Left lung (tissue), 10 donors: ENCODE data around the gene ST6GALNAC3. TPM values are rescaled to one million over a fixed set of nuclear protein-coding genes. Genes with fewer than 3 reads are reported as not detected.

Experiments used
- ATAC-seq: fragments of 200-7000 bp; cut with Tn5 transposase; one replicate; pipeline ENCODE4 v1.9.1; 2020; ENCODE audit warnings: moderate library complexity
- DNase-seq, 4 donors: peaks; one replicate each; pipeline ENCODE4 v3.0.0-alpha.2; 2013 to 2020
- H3K27ac ChIP-seq, 2 donors: fragments of 200-600 bp; sonication (generic) in 1 of 2; one replicate each; pipeline versions ENCODE4 v1.5.0 to v1.8.0; 2020 to 2021
- H3K27me3 ChIP-seq, 2 donors: fragments of 200-600 bp; sonication (generic) in 1 of 2; one replicate each; pipeline versions ENCODE4 v1.5.0 to v1.8.0; 2020 to 2021
- H3K36me3 ChIP-seq, 2 donors: fragments of 200-600 bp; sonication (generic) in 1 of 2; one replicate each; pipeline versions ENCODE4 v1.5.0 to v1.8.0; 2020 to 2021
- H3K4me1 ChIP-seq, 2 donors: fragments of 200-600 bp; one replicate each; pipeline ENCODE4 v1.8.0; 2021
- H3K4me3 ChIP-seq, 2 donors: fragments of 200-600 bp; sonication (generic) in 1 of 2; one replicate each; pipeline versions ENCODE4 v1.5.0 to v1.8.0; 2020 to 2021; ENCODE audit warnings: mild to moderate bottlenecking in 1 of 2
- H3K9me3 ChIP-seq, 2 donors: fragments of 200-600 bp; sonication (generic) in 1 of 2; one replicate each; pipeline versions ENCODE4 v1.5.0 to v1.8.0; 2020 to 2021
- CTCF ChIP-seq, 2 donors: fragments of 200-600 bp; sonication (generic) in 1 of 2; IDR thresholded peaks; one replicate each; pipeline versions ENCODE4 v1.5.0 to v1.8.0; 2021; ENCODE audit warnings: antibody characterized with exemption in 2 of 2
- intact Hi-C, 2 donors: fragments of 100-400 bp; cut with DNase I; formaldehyde crosslinking; loops; one replicate each; pipeline versions ENCODE4 v1.11.2 to v1.14.2; 2022
- polyA plus RNA-seq, 6 donors: library from polyadenylated mRNA; unstranded; fragments of 120-200 nt; gene quantifications; one replicate each; pipeline ENCODE4 v1.2.1, GENCODE V29; 2013; ENCODE audit not compliant: insufficient read length in 6 of 6
- total RNA-seq, 2 donors: library from RNA; stranded (reverse); fragmentation: NEBNext Ultra II Directional; extraction: Animal tissue kit (Norgen Biotek cat#: 25700); gene quantifications; one replicate each; pipeline ENCODE4 v1.2.1, GENCODE V29; 2021
- donor health status: DM: no; HTN: yes; CAD: no.
- donor health status: DM: no; HTN: no; CAD: no.

The ST6GALNAC3 gene
- total and polyA plus RNA-seq, 8 donors = 3.4 to 37.7 (median 30.1) TPM

DNA sequence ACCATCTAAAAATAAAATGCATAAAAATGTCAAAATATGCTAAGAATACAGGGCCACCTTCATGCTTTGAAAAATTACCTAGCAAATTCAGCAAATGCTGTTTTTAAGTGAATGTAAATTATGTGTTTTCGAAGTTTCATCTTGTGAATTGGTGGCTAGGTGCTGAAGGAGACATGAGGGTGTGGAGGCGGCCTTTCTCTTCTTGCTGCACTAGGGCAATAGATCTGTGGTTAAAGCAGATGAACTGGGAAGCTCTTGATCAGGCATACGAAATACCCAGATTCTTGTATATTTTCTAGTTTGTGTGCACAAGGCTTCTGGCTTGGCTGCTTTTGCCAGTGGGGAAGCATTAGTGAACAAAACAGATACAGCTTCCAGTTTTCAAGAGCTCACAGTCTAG, 224.5 kb downstream of the ST6GALNAC3 start:
- TF ChIP-seq CTCF (IDR thresholded peaks at IDR 0.05) = no peak
- Histone ChIP-seq H3K4me3 (no peak overlapping the region), H3K9me3 (no peaks in the 10 kb centered on the region), H3K36me3 (no peaks in the 10 kb centered on the region), H3K27me3 (no peaks in the 10 kb centered on the region), H3K27ac (no peak overlapping the region), H3K4me1 (no peaks in the 10 kb centered on the region)
- intact Hi-C loops = no loop called here
- no peak for ATAC-seq
- DNase-seq = no peak

DNA sequence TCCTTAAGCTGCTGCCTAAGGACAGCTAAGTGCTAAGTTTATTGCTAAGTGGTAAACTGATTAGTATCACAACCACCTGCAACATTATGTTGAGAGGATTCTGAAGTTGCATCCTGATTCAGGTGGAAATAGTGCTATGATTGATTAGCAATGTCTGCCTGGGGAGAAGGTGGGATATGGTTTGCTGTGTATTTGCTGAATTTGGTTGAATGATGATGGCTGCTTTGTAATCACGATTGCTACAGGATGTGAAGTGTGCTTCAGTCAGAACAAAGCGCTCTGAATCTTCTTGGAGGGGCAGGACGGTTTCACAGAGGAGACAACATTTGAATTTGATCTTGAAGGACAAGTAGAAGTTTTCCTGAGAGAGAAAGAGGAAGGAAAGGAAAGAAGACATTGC, 226.0 kb downstream of the ST6GALNAC3 start:
- H3K27ac ChIP-seq = no peak overlapping the region
- ATAC-seq (no peak), DNase-seq (no peak)
- H3K4me3 ChIP-seq = no peak overlapping the region
- no peak for TF ChIP-seq CTCF (IDR thresholded peaks at IDR 0.05)
- H3K36me3 ChIP-seq = no peaks in the 10 kb centered on the region
- intact Hi-C loops = no loop called here
- no peaks in the 10 kb centered on the region for H3K9me3 ChIP-seq
- no peaks in the 10 kb centered on the region for H3K4me1 ChIP-seq
- H3K27me3 ChIP-seq = no peaks in the 10 kb centered on the region

GRCh38 chr1:76302711-76303339, 228.3 kb downstream of the ST6GALNAC3 start:
- TF ChIP-seq CTCF (IDR thresholded peaks at IDR 0.05) = no peak
- intact Hi-C loops = no loop called here
- Histone ChIP-seq H3K4me1 (no peaks in the 10 kb centered on the region), H3K4me3 (no peak overlapping the region), H3K27me3 (no peaks in the 10 kb centered on the region), H3K9me3 (no peaks in the 10 kb centered on the region), H3K36me3 (no peaks in the 10 kb centered on the region), H3K27ac (no peak overlapping the region)
- DNase-seq (no peak), ATAC-seq (peak; percentile 35)

DNA sequence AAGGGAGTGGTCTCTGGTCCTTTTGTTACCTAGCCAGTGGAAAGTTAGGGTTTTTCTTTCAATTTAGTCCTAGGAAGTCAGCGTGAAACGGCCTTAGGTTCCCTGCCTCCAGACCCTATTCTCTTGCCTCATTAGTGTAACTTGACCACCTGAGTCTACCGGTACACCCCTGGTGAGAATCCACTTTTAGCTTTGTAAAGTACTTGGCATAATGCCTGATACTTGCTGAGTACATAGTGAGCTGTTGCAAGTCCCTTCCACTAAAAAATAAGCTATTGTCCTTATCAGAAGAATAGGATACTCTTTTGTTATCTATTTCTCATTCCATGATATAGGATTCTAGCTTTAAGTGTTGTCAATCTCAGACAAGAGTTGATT, 228.8 kb downstream of the ST6GALNAC3 start:
- no peak overlapping the region for H3K4me3 ChIP-seq
- H3K4me1 ChIP-seq = no peaks in the 10 kb centered on the region
- DNase-seq (peak in 1 of 4 donors; percentile 25), ATAC-seq (peak; percentile 31)
- no peak overlapping the region for H3K27ac ChIP-seq
- TF ChIP-seq CTCF (IDR thresholded peaks at IDR 0.05) = no peak
- no peaks in the 10 kb centered on the region for H3K27me3 ChIP-seq
- H3K36me3 ChIP-seq = no peaks in the 10 kb centered on the region
- intact Hi-C loops = no loop called here
- no peaks in the 10 kb centered on the region for H3K9me3 ChIP-seq

DNA sequence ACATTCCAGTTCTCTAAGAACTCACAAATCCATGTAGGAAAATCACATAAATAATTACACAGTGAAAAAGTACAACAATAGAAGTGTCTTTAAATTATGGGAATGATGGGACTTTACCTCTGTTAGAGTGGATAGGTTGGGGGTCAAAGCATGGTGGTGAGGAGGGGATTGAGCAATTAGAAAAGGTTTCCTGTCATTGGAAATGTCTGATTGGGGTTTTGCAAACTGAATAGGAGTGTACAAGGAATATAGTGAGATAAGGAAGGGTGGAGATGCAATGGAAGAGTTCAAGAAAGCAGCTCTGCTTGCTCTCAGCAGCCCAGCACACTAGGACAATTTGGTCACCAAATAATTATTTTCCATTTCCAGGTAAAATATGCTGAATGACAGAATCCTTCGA, 238.8 kb downstream of the ST6GALNAC3 start:
- DNase-seq (no peak), ATAC-seq (no peak)
- Histone ChIP-seq H3K9me3 (no peaks in the 10 kb centered on the region), H3K27ac (no peak overlapping the region), H3K4me1 (no peaks in the 10 kb centered on the region), H3K27me3 (no peaks in the 10 kb centered on the region), H3K36me3 (no peaks in the 10 kb centered on the region), H3K4me3 (no peak overlapping the region)
- intact Hi-C loops = no loop called here
- no peak for TF ChIP-seq CTCF (IDR thresholded peaks at IDR 0.05)
